Brain pericyte (primary cell): ENCODE data around the gene HSFX3.
"Not testable (repeated sequence)": the region's sequence is repeated elsewhere in the genome, so short reads cannot be mapped to it uniquely, and the experiment has no call there.

ENCODE experiments used
- DNase-seq: peaks from one replicate; pipeline ENCODE4 v3.0.0-alpha.2; 2012; ENCODE audit warnings: low read depth, low spot score

The HSFX3 gene

DNA sequence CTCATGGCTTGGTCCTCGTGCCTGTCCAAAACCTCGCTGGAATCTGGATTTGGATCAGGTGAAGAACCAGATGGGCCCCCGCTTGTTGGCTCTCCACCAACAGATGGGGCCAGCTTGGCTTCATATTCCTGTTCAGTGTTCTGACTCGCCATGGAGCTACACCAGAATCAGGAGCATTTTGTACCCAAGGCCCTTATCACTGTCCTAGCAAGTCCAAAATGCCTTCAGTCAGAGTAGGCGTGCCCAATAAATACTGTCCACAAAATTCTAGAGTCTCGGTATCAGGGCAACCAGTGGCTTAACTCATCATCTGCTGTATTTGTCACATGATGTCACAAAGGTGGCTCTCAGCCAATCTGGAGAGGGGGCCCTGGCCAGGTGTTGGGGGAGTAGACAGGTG lies at the start of gene HSFX3:
Gene HSFX3, minus strand, starts transcription at position 224 of the 400 bp plus-strand sequence. Its CDS starts 72 bp downstream, at position 152.
- not testable (repeated sequence) for DNase-seq

DNA sequence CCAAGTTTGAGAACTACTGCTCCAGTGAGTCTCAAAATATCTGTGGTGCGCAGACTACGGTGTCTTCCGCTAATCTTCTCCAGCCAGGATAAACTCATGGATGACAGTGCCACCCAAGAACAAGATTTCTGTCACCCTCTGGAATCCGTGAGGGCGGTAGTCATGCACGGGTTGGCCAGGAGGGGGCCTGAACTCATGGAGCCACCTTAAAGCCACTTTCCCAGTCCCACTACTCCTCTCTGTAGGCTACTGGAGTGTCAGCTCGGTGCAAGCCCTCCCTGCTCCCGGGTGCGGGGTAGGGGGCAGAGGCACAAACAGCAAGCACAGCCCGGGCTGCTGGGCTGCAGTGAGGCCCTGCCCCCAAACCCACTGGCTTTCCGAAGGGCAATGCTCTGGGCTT lies 48.9 kb upstream of the HSFX3 start:
- DNase-seq: not testable (repeated sequence)

DNA sequence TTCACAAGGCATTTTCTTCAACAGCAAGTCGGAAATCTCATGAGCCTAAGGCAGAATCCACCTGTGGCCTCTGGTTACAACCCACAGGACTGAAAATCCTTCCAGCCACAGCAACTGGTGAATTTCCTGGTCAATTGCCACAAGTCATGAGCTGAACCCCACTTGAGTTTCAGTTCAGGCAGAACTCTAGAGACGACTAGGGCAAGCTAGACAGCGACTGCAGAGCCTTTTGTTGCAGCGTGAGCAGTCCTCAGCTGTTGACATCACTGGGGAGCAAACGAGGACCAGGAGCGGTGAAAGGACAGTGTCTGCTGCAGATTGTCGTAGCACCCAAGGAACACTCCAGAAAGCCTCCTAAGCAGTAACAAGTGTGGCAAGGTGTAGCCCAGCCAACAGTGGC lies 46.2 kb upstream of the HSFX3 start:
- not testable (repeated sequence) for DNase-seq

GRCh38 chrX:149595214-149595613 lies 45.5 kb upstream of the HSFX3 start, which contains the start of gene HSFX2:
Gene HSFX2, minus strand, starts transcription at chrX:149595314. Its CDS starts 614 bp downstream, at chrX:149594700.
- not testable (repeated sequence) for DNase-seq

DNA sequence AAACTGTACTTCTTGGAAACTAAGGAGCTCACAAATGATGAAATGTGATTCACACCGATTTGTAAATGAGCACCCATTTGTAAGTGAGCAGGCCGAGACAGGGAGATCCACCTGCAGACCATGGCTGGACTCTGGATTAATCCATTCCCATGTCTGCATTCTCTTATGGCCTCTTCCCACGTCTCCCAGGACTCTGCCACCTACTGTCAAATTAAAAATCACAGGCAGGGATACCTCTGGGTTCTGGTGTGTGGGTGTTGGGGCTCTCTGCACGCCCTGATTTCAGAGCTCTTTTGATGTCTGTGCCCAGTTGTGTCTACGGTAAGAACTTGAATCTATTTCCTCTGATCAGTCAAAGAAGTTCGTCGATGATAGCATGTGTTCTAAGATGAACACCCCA lies 41.3 kb upstream of the HSFX3 start:
- DNase-seq: not testable (repeated sequence)

DNA sequence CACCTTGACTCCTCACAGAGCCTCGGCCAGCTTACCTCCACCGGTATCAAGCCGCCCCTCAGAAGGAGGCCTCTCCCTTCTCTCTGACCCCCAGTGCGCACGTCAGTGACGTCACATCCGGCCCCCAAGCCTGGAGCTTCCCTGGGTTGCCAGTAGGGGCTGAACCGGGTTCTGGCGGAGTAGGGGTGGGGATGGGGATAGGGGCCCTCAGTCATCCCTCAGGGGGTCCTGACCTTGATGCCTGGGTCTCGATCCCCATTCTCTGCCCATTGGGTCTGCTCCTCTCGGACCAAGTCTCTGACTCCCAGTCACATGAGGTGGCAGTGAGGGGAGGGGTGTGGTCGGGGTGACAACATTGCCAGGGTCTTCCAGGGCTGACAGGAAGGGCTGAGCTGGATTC lies 37.6 kb upstream of the HSFX3 start, which contains the start of gene MAGEA9B:
Gene MAGEA9B, minus strand, starts transcription at position 101 of the 400 bp plus-strand sequence. CDS start 4,280 bp downstream, outside the sequence.
- DNase-seq: not testable (repeated sequence)

DNA sequence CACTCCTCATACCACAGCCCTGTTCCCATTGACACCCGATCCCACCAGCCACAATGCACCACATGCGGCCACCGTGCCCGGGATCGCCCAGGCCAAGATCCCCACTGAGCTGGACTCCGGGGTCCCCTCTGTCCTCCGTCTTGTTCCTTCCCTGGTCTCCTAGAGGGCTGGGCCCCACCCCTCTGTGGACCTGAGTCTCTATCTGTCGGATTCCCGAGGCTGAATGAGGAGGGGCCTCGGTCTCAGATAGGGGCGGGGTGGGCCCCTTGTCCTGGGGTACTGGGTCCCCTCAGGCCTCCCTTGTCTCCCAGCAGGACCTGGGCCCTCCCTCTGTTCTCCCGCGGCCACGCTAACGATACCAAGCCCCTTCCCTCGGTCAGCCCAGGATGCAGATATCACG lies 35.9 kb upstream of the HSFX3 start:
- DNase-seq: not testable (repeated sequence)

- not testable (repeated sequence) for DNase-seq
Measured at GRCh38 chrX:149573456-149573855, 23.7 kb upstream of the HSFX3 start.

DNA sequence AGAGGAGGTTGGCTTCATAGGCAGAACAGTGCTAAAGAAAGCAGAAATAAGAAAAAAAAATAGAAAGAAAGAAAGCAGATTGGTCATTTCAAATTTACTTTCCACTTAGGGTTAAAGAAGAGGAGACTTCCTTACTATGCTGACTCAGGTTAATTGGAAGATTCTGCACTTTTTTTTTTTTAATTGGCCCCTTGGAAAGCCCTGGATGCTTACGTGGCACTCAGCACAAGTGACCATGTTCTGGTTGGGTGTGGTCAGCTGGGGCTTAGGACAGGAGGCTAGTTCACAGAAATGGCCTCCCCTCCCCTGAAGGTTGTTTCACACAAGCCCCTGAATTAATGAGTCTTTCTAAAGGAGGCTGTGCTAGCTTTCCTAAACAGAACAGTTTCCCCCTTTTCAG lies 23.0 kb upstream of the HSFX3 start:
- DNase-seq: no peak

- no peak for DNase-seq
Measured at GRCh38 chrX:149571770-149572169, 22.0 kb upstream of the HSFX3 start.

DNA sequence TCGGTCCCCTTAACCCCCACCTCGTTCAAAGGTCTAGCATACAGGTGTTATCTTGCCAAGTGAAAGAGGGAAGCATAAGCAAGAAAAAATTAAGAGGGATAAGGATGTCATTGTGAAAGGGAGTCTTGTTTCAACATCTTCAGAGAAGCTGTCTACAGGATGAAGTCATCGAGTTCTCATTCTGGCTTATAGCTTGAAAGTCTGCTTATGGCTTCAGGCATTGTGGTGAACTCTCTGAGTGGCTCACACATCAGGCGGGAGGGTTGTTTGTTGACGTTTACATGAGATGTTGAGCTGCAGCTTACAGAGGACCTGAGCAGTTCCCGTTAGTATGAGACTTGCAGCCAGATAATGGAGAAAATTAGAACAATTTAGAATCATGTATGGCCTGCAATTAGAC lies 20.9 kb upstream of the HSFX3 start:
- DNase-seq: no peak

GRCh38 chrX:149569770-149570169 lies 20.0 kb upstream of the HSFX3 start:
- DNase-seq: no peak

DNA sequence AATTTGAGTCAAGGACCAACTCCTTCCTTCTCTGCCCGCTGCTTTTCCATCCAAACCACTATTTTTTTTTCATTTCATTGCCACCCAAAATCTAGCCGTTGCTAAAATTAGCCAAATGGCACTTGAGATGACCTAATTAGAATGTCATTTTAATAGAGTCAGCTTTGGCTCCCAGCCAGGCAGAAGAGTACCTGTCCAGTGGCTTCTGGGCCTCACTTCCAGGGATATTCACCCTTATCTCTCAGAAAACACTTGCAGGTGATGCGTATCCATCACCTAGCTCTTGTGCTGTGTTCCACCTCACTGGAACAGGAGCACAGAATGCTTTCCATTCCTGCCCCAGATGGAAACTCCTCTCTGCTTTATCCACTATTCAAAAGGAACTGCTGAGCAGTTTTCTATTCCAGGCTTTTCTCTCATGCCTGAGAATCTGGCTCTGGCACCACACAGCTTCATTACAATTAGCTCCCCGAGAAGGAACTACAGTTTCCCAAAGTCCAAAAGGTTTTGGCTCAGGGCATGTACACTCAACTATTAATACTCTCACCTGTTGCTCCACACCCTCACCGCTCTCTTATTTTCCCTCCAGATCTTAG lies 19.1 kb upstream of the HSFX3 start:
- DNase-seq: no peak

DNA sequence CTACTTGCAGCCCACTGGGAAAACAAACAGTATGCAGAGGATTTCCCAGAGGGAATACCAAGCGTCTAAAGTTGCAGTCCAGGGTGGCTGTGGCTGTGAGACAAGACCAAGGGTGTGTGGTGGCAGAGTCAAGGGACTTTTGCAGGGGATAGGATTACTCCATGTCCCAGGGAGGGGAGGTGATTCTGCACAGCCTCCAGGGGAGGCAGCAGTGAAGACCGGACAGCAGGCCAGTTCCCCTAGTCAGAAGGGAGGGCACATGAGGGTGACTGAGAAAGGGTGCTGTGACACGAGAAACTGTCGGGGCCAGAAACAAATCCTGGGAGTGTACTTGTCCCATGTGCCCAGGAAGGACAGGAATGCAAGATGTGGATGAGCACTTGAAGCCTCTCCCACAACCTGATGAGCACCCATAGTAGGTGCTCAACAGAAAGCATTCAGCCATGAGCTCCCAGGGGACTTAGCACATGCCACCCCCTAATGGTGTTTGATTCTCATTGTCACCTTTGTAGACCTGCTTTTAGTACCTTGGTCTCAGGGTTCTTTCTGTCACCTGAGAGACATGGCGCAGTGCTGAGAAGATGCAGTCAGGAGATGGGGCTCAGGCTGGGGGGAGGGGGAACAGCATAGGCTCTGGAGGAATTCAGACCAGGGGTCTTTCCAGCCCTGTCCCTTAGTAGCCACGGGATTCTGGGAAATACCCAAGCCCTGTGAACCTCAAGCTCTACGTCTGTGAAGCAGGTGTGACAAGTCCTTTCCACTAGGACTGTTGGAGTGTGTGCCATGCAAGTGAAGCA lies 18.1 kb upstream of the HSFX3 start:
- no peak for DNase-seq

GRCh38 chrX:149563359-149563758 lies 13.6 kb upstream of the HSFX3 start:
- no peak for DNase-seq

- DNase-seq: not testable (repeated sequence)
Measured at GRCh38 chrX:149555251-149555650, 5.5 kb upstream of the HSFX3 start.

DNA sequence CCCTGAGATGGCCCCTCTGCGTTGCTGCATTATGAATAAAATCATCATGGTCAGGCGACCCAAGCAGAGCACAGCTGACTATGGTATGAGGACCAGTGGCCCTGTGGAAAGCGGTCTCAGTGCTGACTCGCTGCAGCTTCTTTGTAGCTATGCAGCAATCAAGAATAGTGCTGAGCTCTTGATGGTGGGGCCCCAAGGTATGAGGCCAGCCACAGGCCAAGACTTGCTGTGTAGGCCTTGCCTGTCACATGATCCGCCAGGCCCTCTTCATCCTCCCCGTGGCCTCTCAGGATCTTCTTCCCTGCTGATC lies 2.2 kb upstream of the HSFX3 start:
- not testable (repeated sequence) for DNase-seq

DNA sequence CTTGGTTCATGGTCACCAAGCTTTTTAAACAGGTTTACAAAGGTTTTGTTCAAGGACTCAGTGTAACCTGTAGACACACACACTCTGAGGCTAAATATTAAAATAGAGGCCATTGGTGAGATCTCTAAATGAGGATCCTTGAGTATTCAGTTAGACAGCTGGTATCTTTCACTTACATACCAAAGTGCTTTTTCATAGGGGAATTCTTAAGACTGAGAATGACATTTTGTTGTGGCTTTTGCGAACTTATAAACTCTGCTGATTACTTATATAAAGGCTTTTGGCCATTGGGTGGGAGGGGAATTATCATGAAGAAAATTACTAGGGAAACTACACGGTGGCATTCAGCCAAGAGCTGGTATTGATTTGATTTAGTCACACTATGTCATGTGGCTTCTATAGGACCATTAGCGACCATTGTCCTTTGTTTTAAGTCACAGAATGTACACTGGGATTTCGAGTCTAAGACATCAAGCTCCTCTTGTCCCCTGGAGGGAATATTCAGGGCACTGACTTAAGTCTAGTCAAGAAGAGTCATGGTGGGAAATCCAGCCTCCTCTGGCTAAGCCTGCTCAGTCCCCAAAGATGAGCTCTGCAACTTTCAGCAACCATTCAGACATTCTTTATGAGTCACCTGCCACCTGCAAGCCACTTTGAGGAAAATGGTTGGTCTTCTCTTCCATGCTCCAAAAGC lies 1.7 kb upstream of the HSFX3 start:
- not testable (repeated sequence) for DNase-seq

DNA sequence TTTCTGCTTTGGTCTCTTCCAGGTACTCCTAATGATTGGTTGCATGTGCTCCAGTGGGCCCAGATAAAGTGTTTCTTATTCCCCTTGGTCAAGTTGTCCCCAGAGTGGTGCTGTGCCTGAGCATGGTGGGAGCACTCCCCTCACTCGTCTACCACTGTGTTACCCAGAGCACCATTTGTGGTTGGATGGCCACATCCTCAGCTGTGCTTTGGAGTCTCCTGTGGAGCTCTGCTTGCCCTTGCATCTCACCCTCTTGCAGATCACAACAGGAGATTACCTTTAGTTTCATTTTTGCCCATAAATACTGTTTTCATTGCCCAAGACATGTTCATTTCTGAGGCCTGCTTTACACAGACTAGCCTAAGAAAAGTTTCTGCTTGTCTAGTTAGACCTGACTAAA lies 730 bp upstream of the HSFX3 start:
- DNase-seq: not testable (repeated sequence)

GRCh38 chrX:149547782-149548181 lies 1.9 kb downstream of the HSFX3 start:
- not testable (repeated sequence) for DNase-seq

GRCh38 chrX:149546962-149547361 lies 2.8 kb downstream of the HSFX3 start:
- DNase-seq: not testable (repeated sequence)
